HEK293 (cell line): ENCODE data around the gene WASF2.
"Not testable (repeated sequence)": the region's sequence is repeated elsewhere in the genome, so short reads cannot be mapped to it uniquely, and the experiment has no call there.

Source experiments
- CTCF ChIP-seq: fragments of 450-650 bp; formaldehyde crosslinking; IDR thresholded peaks from 2 replicates; pipeline ENCODE4 v1.5.1; 2016; ENCODE audit warnings: missing biosample characterization, missing genetic modification characterization
- PBX3 ChIP-seq: sonication (generic); formaldehyde crosslinking; IDR thresholded peaks from 2 replicates; pipeline ENCODE4 v1.8.1; 2022; ENCODE audit warnings: mild to moderate bottlenecking, moderate library complexity, missing genetic modification reagents
- REST ChIP-seq: fragments of 450-650 bp; formaldehyde crosslinking; IDR thresholded peaks from 2 replicates; pipeline ENCODE4 v1.5.1; 2016; ENCODE audit warnings: missing biosample characterization, missing genetic modification characterization
- SCRT1 ChIP-seq: fragments of 450-650 bp; formaldehyde crosslinking; IDR thresholded peaks from 2 replicates; pipeline ENCODE4 v1.5.1; 2016; ENCODE audit warnings: missing biosample characterization, missing genetic modification characterization, borderline replicate concordance
- ZFP37 ChIP-seq: fragments of 450-650 bp; formaldehyde crosslinking; IDR thresholded peaks from 2 replicates; pipeline ENCODE4 v1.5.1; 2016; ENCODE audit warnings: missing biosample characterization, missing genetic modification characterization
- ZNF121 ChIP-seq: fragments of 450-650 bp; formaldehyde crosslinking; IDR thresholded peaks from 2 replicates; pipeline ENCODE4 v1.5.1; 2016; ENCODE audit warnings: missing biosample characterization, missing genetic modification characterization
- ZNF138 ChIP-seq: fragments of 450-650 bp; formaldehyde crosslinking; IDR thresholded peaks from 2 replicates; pipeline ENCODE4 v1.5.1; 2016; ENCODE audit warnings: missing biosample characterization, missing genetic modification characterization, borderline replicate concordance
- ZNF335 ChIP-seq: fragments of 450-650 bp; formaldehyde crosslinking; conservative IDR thresholded peaks from 2 replicates; pipeline ENCODE4 v1.5.1; 2016; ENCODE audit warnings: missing biosample characterization, missing genetic modification characterization
- ZNF37A ChIP-seq: fragments of 450-650 bp; IDR thresholded peaks from 2 replicates; pipeline ENCODE4 v1.5.1; 2018; ENCODE audit warnings: missing biosample characterization, missing genetic modification characterization

GRCh38 chr1:27463916-27464315 is 26.1 kb downstream of the WASF2 start:
- not testable (repeated sequence) for TF ChIP-seq CTCF; ZNF138 (tag by site-specific recombination); REST (tag by site-specific recombination); SCRT1 (tag by site-specific recombination); ZNF335 (tag by site-specific recombination); ZNF121; PBX3; ZNF37A (tag by site-specific recombination); ZFP37
